Endothelial cell (in vitro differentiated cells): ENCODE results near the gene GRM4. TPM values are rescaled to one million over a fixed set of nuclear protein-coding genes. Genes with fewer than 3 reads are reported as not detected.

Experiments
- DNase-seq: peaks from one replicate; pipeline ENCODE4 v3.0.0; 2021; ENCODE audit warnings: low spot score
- H3K27ac Mint-ChIP-seq: one replicate; pipeline ENCODE4 v1.8.0; 2021; ENCODE audit warnings: mixed read lengths, inconsistent platforms; ENCODE audit not compliant: unreplicated experiment
- H3K27me3 Mint-ChIP-seq: one replicate; pipeline ENCODE4 v1.8.0; 2021; ENCODE audit warnings: mild to moderate bottlenecking, moderate library complexity, mixed read lengths, inconsistent platforms; ENCODE audit not compliant: unreplicated experiment
- H3K36me3 Mint-ChIP-seq: one replicate; pipeline ENCODE4 v1.8.0; 2021; ENCODE audit warnings: mild to moderate bottlenecking, low read depth, mixed read lengths, inconsistent platforms; ENCODE audit not compliant: unreplicated experiment
- H3K4me1 Mint-ChIP-seq: one replicate; pipeline ENCODE4 v1.8.0; 2021; ENCODE audit warnings: mild to moderate bottlenecking, mixed read lengths, inconsistent platforms; ENCODE audit not compliant: unreplicated experiment
- H3K4me3 Mint-ChIP-seq: one replicate; pipeline ENCODE4 v1.8.0; 2021; ENCODE audit warnings: mild to moderate bottlenecking, mixed read lengths, inconsistent platforms; ENCODE audit not compliant: unreplicated experiment
- H3K9me3 Mint-ChIP-seq: one replicate; pipeline ENCODE4 v1.8.0; 2021; ENCODE audit warnings: mixed read lengths, inconsistent platforms; ENCODE audit not compliant: unreplicated experiment
- total RNA-seq: library from RNA; stranded (reverse); fragmentation: NEBNext Ultra II Directional; extraction: Animal tissue kit (Norgen Biotek cat#: 25700); gene quantifications from one replicate; pipeline ENCODE4 v1.2.1, GENCODE V29; 2021; ENCODE audit not compliant: unreplicated experiment
- TF ChIP-seq, protein P1 (sequence below): fragments of 200-600 bp; sonication (generic); IDR thresholded peaks from one replicate; pipeline ENCODE4 v1.5.0; 2021; ENCODE audit warnings: antibody characterized with exemption; ENCODE audit not compliant: unreplicated experiment

GRM4 gene
- total RNA-seq, 1 donor from 2014 or later = 2.6 TPM

DNA sequence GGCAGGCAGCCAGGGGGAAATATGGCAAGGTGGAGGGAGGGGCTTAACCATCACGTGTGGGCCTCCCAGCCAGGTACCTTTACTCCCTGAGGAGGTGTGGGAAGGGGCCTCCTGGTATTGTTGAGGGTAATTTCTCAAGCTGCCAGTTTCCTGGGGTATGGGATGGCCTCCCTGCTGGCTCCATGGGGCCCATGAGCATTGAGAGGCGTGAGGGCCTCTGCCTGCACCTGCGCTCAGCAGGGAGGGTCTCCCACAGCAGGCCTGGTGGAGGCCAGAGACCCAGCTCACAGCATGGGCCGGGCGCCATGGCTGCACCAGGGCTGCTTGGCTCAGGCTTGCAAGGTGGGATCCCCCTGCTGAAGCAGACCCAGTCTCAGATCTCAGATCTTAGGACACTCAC, 113.0 kb downstream of the GRM4 start:
- H3K9me3 Mint-ChIP-seq = no peaks in the 10 kb centered on the region
- H3K27me3 Mint-ChIP-seq = peaks cover 6% of the 10 kb centered on the region
- TF ChIP-seq, protein P1, sequence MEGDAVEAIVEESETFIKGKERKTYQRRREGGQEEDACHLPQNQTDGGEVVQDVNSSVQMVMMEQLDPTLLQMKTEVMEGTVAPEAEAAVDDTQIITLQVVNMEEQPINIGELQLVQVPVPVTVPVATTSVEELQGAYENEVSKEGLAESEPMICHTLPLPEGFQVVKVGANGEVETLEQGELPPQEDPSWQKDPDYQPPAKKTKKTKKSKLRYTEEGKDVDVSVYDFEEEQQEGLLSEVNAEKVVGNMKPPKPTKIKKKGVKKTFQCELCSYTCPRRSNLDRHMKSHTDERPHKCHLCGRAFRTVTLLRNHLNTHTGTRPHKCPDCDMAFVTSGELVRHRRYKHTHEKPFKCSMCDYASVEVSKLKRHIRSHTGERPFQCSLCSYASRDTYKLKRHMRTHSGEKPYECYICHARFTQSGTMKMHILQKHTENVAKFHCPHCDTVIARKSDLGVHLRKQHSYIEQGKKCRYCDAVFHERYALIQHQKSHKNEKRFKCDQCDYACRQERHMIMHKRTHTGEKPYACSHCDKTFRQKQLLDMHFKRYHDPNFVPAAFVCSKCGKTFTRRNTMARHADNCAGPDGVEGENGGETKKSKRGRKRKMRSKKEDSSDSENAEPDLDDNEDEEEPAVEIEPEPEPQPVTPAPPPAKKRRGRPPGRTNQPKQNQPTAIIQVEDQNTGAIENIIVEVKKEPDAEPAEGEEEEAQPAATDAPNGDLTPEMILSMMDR = no peak

DNA sequence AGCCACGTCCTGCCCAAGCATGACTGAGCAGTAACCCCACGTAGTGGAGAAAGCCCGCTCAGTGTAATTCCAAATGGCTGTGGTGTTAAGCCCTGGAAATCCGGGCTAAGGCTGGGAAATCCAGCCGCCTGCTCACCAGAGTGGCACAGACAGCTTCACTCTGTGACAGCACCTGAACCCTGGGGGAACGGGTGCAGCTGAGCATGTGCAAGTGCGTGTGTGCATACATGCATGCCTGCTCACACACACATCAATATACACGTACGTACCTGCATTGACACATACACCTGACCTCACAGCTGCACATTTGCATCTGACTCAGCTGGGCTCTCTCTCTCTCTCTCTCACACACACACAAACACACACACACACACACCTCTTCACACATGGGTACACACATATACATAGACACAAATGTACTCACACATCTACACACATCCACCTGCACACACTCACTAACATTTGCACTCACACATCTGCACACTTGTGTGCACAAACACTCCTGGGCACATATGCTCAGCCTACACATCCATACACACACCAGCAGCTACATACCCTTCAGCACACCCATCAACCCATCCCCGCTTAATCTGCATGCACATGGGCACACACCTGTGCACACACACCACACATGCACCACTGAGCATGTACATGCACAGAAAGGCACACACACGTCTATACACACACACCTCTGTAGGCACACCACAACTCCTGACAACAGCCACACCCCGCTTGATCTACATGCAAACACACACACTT, 114.1 kb downstream of the GRM4 start:
- Mint-ChIP-seq H3K4me3 (peak overlapping the region; percentile 11), H3K36me3 (peaks cover 5% of the 10 kb centered on the region), H3K27ac (no peak overlapping the region), H3K4me1 (peaks cover 14% of the 10 kb centered on the region), H3K27me3 (peaks cover 4% of the 10 kb centered on the region), H3K9me3 (no peaks in the 10 kb centered on the region)
- TF ChIP-seq, protein P1 = no peak
- no peak for DNase-seq

More for the DNA sequence above, 113.0 kb downstream of the GRM4 start:
- peaks cover 5% of the 10 kb centered on the region for H3K36me3 Mint-ChIP-seq
- DNase-seq = no peak
- H3K27ac Mint-ChIP-seq = no peak overlapping the region
- peaks cover 14% of the 10 kb centered on the region for H3K4me1 Mint-ChIP-seq
- no peak overlapping the region for H3K4me3 Mint-ChIP-seq

DNA sequence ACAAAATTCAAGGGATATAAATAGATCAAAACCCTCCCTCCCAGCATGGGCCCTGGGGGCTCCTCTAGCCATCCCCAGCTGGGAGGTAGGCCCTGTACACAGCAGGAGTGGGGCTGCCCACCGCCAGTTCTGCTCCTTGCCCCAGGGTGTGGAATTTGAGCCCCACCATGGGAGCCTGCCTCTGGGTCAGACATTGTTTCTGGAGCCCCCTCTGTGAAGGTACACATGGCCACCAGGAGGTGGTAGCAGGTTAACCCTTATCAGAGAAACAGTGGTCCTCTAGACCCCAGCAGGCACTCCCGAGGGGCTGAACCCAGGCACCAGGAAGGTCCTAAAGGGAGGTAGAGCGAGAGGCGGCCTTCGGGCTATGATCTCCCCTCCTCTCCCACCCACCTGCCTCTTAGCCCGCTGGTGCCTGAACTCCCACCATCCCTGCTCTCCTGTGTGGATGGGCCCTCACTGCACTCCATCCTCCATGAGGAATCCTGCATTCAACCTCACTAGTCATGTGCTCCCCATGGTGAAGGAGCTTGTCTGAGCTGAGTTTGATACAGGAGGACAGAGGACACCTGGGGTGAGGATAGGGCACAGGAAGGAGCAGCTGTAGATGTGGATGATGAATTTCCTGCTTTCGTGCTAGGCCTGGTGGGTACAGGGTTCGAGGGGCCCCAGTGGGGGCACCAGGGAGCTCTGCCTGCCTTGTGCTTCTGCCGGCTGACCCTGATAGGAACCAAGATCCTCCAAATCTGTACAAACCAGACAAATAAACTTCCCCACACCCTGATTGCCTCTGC, 114.9 kb downstream of the GRM4 start:
- H3K36me3 Mint-ChIP-seq = peaks cover 5% of the 10 kb centered on the region
- no peak for DNase-seq
- H3K4me3 Mint-ChIP-seq = no peak overlapping the region
- no peaks in the 10 kb centered on the region for H3K9me3 Mint-ChIP-seq
- H3K27me3 Mint-ChIP-seq = peaks cover 2% of the 10 kb centered on the region
- TF ChIP-seq, protein P1 = no peak
- no peak overlapping the region for H3K27ac Mint-ChIP-seq
- peaks cover 14% of the 10 kb centered on the region for H3K4me1 Mint-ChIP-seq

DNA sequence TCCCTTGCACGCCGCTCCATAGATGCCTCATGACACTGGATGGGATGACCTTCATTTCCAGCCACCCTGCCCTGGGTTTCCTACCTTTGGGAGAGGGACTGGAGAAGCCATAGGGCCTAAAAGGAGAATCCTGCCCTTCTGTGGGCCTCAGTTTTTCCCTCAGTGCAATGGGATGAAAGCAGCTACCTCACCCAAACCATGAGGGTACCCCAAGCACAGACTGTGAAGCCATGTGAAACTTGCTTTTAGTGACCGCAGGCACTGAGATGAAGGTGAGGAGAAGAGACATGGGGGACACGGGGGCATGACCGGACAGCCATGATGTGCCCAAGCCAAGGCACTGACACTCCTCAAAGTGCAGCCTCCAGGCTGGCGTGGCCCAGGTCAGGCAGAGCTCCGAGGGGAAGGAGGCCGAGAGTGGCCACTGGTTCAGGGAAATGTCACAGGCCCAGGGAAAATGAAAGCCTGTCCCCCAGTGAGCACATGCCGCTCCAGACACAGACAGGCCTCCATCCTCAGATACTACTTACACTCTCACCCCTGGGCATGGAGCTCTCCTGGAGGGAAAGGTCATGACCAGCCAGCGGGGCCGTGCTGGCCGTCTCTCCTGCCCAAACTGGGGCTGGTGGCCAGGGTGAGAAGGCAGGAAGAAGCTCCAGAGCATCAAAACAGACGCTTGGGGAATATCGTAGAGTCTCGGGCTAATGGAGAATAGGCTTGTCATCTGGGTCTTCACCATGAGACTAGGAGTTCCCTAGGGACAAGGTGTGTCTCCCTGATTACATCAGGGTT, 116.2 kb downstream of the GRM4 start:
- TF ChIP-seq, protein P1 = no peak
- DNase-seq = no peak
- H3K4me3 Mint-ChIP-seq = no peak overlapping the region
- H3K9me3 Mint-ChIP-seq = no peaks in the 10 kb centered on the region
- peaks cover 14% of the 10 kb centered on the region for H3K4me1 Mint-ChIP-seq
- no peak overlapping the region for H3K27ac Mint-ChIP-seq
- H3K36me3 Mint-ChIP-seq = peaks cover 5% of the 10 kb centered on the region
- no peaks in the 10 kb centered on the region for H3K27me3 Mint-ChIP-seq
